GM19099 (cell line): Measurements from ENCODE around the gene EPB41L4A.

ENCODE experiments used
- POLR2A ChIP-seq: IDR thresholded peaks from 3 replicates; pipeline ENCODE4 v1.6.1; 2011; ENCODE audit warnings: low read depth; ENCODE audit not compliant: insufficient read length; ENCODE audit errors: extremely low read depth

Gene EPB41L4A

GRCh38 chr5:112419164-112419985, at the start of gene EPB41L4A:
Gene EPB41L4A, minus strand, starts transcription at chr5:112419277. Its CDS starts 238 bp downstream, at chr5:112419039.
- TF ChIP-seq POLR2A: no peak

- no peak for TF ChIP-seq POLR2A
Observed at GRCh38 chr5:112467485-112467884, 48.4 kb upstream of the EPB41L4A start.

- TF ChIP-seq POLR2A: no peak
Observed at GRCh38 chr5:112445626-112446350, 26.7 kb upstream of the EPB41L4A start.

- no peak for TF ChIP-seq POLR2A
Observed at GRCh38 chr5:112440031-112440430, 21.0 kb upstream of the EPB41L4A start.

GRCh38 chr5:112436144-112436543, 17.1 kb upstream of the EPB41L4A start:
- TF ChIP-seq POLR2A: no peak

- TF ChIP-seq POLR2A: no peak
Observed at GRCh38 chr5:112434641-112435040, 15.6 kb upstream of the EPB41L4A start.

GRCh38 chr5:112419986-112420864, 1.1 kb upstream of the EPB41L4A start:
- no peak for TF ChIP-seq POLR2A

- TF ChIP-seq POLR2A: no peak
Observed at GRCh38 chr5:112418659-112419163, 366 bp downstream of the EPB41L4A start.

GRCh38 chr5:112417931-112418658, 982 bp downstream of the EPB41L4A start:
- no peak for TF ChIP-seq POLR2A

- no peak for TF ChIP-seq POLR2A
Observed at GRCh38 chr5:112415552-112415951, 3.5 kb downstream of the EPB41L4A start.

GRCh38 chr5:112413611-112414010, 5.5 kb downstream of the EPB41L4A start:
- TF ChIP-seq POLR2A: no peak

GRCh38 chr5:112412346-112412745, 6.7 kb downstream of the EPB41L4A start:
- no peak for TF ChIP-seq POLR2A

- no peak for TF ChIP-seq POLR2A
Observed at GRCh38 chr5:112411903-112412302, 7.2 kb downstream of the EPB41L4A start.

- TF ChIP-seq POLR2A: no peak
Observed at GRCh38 chr5:112407666-112408065, 11.4 kb downstream of the EPB41L4A start.
